SK-N-SH (cell line): Measurements from ENCODE around the gene TMEM59. TPM values are rescaled to one million over a fixed set of nuclear protein-coding genes. Genes with fewer than 3 reads are reported as not detected.

ENCODE experiments used
- CTCF ChIA-PET: fragments of 300-600, 350-600 bp; formaldehyde crosslinking; extraction: SDS; loops from one replicate; lab custom pipeline; 2021; lab: Yijun Ruan, JAX
- POLR2A ChIA-PET: fragments of 350-600 bp; sonication (Branson Sonifier 250); formaldehyde crosslinking; extraction: SDS; loops from one replicate; lab custom pipeline; 2020; ENCODE audit warnings: antibody characterized with exemption, inconsistent platforms; lab: Yijun Ruan, JAX
- DNase-seq: peaks from one replicate; pipeline ENCODE4 v3.0.0; 2012
- H2AFZ ChIP-seq: fragments of 200-600 bp; sonication (generic); 2 replicates; pipeline ENCODE4 v1.8.1; 2016; ENCODE audit warnings: antibody characterized with exemption, mild to moderate bottlenecking, low read depth
- H3F3A ChIP-seq: fragments of 200-600 bp; sonication (generic); replicated peaks from 2 replicates; pipeline ENCODE3; 2016; ENCODE audit warnings: antibody characterized with exemption, mild to moderate bottlenecking; ENCODE audit not compliant: insufficient read depth
- H3K27ac ChIP-seq, 2 experiments: fragments of 200-500 bp in 1 of 2; fragments of 200-600 bp in 1 of 2; sonication (Bioruptor generic) in 1 of 2; sonication (generic), shearing (Covaris generic) in 1 of 2; 2 replicates each; pipeline versions ENCODE4 v1.5.1 to v1.6.1; 2014 to 2016; ENCODE audit warnings: low read depth in 2 of 2, inconsistent platforms in 1 of 2, low read length in 1 of 2, mild to moderate bottlenecking in 1 of 2, mixed read lengths in 1 of 2
- H3K27me3 ChIP-seq: fragments of 200-600 bp; sonication (generic), shearing (Covaris generic); 2 replicates; pipeline ENCODE4 v1.6.1; 2016; ENCODE audit warnings: mixed run types; ENCODE audit not compliant: insufficient read depth
- H3K36me3 ChIP-seq, 2 experiments: fragments of 200-500 bp in 1 of 2; fragments of 200-600 bp in 1 of 2; sonication (Bioruptor generic) in 1 of 2; sonication (generic) in 1 of 2; replicated peaks in 1 of 2; 2 replicates each; pipeline versions ENCODE3 to v1.5.1; 2014 to 2016; ENCODE audit warnings: low read length in 1 of 2, mild to moderate bottlenecking in 1 of 2; ENCODE audit not compliant: insufficient read depth in 2 of 2, control insufficient read depth in 1 of 2
- H3K4me1 ChIP-seq, 2 experiments: fragments of 200-500 bp in 1 of 2; fragments of 200-600 bp in 1 of 2; sonication (Bioruptor generic) in 1 of 2; sonication (generic), shearing (Covaris generic) in 1 of 2; 2 replicates each; pipeline versions ENCODE4 v1.5.1 to v1.6.1; 2014 to 2016; ENCODE audit warnings: low read depth in 1 of 2, low read length in 1 of 2, mixed run types in 1 of 2; ENCODE audit not compliant: insufficient read depth in 2 of 2, control insufficient read depth in 1 of 2
- H3K4me2 ChIP-seq: fragments of 200-600 bp; sonication (generic), shearing (Covaris generic); 2 replicates; pipeline ENCODE4 v1.6.1; 2017; ENCODE audit warnings: mixed run types
- H3K4me3 ChIP-seq, 2 experiments: fragments of 200-500 bp in 1 of 2; fragments of 200-600 bp in 1 of 2; sonication (Bioruptor generic) in 1 of 2; sonication (generic), shearing (Covaris generic) in 1 of 2; 2 replicates each; pipeline versions ENCODE4 v1.5.1 to v1.8.1; 2014 to 2016; ENCODE audit warnings: low read depth in 2 of 2, inconsistent platforms in 1 of 2, low read length in 1 of 2, mild to moderate bottlenecking in 1 of 2, mixed read lengths in 1 of 2, moderate library complexity in 1 of 2
- H3K79me2 ChIP-seq: fragments of 200-600 bp; sonication (generic); 2 replicates; pipeline ENCODE4 v1.8.1; 2017; ENCODE audit warnings: mild to moderate bottlenecking; ENCODE audit not compliant: insufficient read depth
- H3K9ac ChIP-seq: fragments of 200-600 bp; sonication (generic); 2 replicates; pipeline ENCODE4 v1.6.1; 2017; ENCODE audit warnings: mixed run types
- H3K9me2 ChIP-seq: fragments of 200-600 bp; sonication (generic); 2 replicates; pipeline ENCODE4 v1.6.1; 2017; ENCODE audit warnings: mixed run types
- H3K9me3 ChIP-seq: fragments of 200-600 bp; sonication (generic); 2 replicates; pipeline ENCODE4 v1.6.1; 2017; ENCODE audit warnings: mixed run types, mild to moderate bottlenecking, moderate library complexity
- H4K20me1 ChIP-seq: fragments of 200-600 bp; sonication (generic); 2 replicates; pipeline ENCODE4 v1.6.1; 2017; ENCODE audit warnings: mild to moderate bottlenecking, mixed run types; ENCODE audit not compliant: insufficient read depth
- ELF1 ChIP-seq: IDR thresholded peaks from 2 replicates; pipeline ENCODE4 v1.4.0; 2012
- EZH2phosphoT487 ChIP-seq: fragments of 200-600 bp; sonication (generic); IDR thresholded peaks from 2 replicates; pipeline ENCODE4 v1.6.1; 2017; ENCODE audit warnings: low read depth, mixed run types, mild to moderate bottlenecking, antibody characterized with exemption, moderate library complexity, borderline replicate concordance
- IRF3 ChIP-seq: fragments of 150-350 bp; IDR thresholded peaks from 2 replicates; pipeline ENCODE4 v1.6.1; 2016; ENCODE audit warnings: mild to moderate bottlenecking, low read depth, low read length
- MEF2A ChIP-seq: IDR thresholded peaks from 2 replicates; pipeline ENCODE4 v1.4.0; 2012; ENCODE audit warnings: low read depth, borderline replicate concordance
- MXI1 ChIP-seq: IDR thresholded peaks from 2 replicates; pipeline ENCODE4 v1.6.1; 2012; ENCODE audit warnings: mild to moderate bottlenecking, low read depth, low read length, improper control_type of control experiment
- NFIC ChIP-seq: IDR thresholded peaks from 2 replicates; pipeline ENCODE4 v1.4.0; 2012; ENCODE audit warnings: borderline replicate concordance
- POLR2AphosphoS5 ChIP-seq: IDR thresholded peaks from 2 replicates; pipeline ENCODE4 v1.6.1; 2012; ENCODE audit warnings: low read depth, low read length
- RAD21 ChIP-seq: IDR thresholded peaks from 2 replicates; pipeline ENCODE4 v1.6.1; 2012; ENCODE audit warnings: mild to moderate bottlenecking, low read length
- SIN3A ChIP-seq: IDR thresholded peaks from 2 replicates; pipeline ENCODE4 v1.6.1; 2012; ENCODE audit warnings: low read depth, mild to moderate bottlenecking, low read length, moderate library complexity, borderline replicate concordance
- SMC3 ChIP-seq: IDR thresholded peaks from 2 replicates; pipeline ENCODE4 v1.6.1; 2012; ENCODE audit warnings: low read depth, low read length, improper control_type of control experiment
- TCF12 ChIP-seq: IDR thresholded peaks from 2 replicates; pipeline ENCODE4 v1.4.0; 2012
- ZBTB33 ChIP-seq: IDR thresholded peaks from 2 replicates; pipeline ENCODE4 v1.4.0; 2012; ENCODE audit warnings: low read depth, borderline replicate concordance
- WGBS: methylation state at CpG from one replicate; pipeline ENCODE4 v1.1.6; 2017; ENCODE audit warnings: low lambda C conversion rate; 5-methylcytosine and 5-hydroxymethylcytosine counted together
- polyA plus RNA-seq, 3 experiments: library from polyadenylated mRNA; depleted of rRNA; stranded (reverse); fragments of >200 nt; gene quantifications; 2 replicates each; pipeline ENCODE4 v1.2.3, GENCODE V29; 2012
- TF ChIP-seq, protein P1 (sequence below): fragments of 200-600 bp; sonication (generic); IDR thresholded peaks from 2 replicates; pipeline ENCODE4 v1.6.1; 2017; ENCODE audit warnings: antibody characterized with exemption, mild to moderate bottlenecking, moderate library complexity
- TF ChIP-seq, protein P2 (sequence below): IDR thresholded peaks from 2 replicates; pipeline ENCODE4; 2012
- TF ChIP-seq, protein P3 (sequence below): IDR thresholded peaks from 2 replicates; pipeline ENCODE4 v1.6.1; 2012; ENCODE audit warnings: mild to moderate bottlenecking, low read depth, low read length, moderate library complexity

The TMEM59 gene
- polyA plus RNA-seq, 1 of the 3 experiments (the other 2 are of a cell fraction): 249 TPM

- no peak for TF ChIP-seq SMC3
- TF ChIP-seq RAD21: no peak
- peak; percentile 90 for TF ChIP-seq ELF1
- TF ChIP-seq, protein P1, sequence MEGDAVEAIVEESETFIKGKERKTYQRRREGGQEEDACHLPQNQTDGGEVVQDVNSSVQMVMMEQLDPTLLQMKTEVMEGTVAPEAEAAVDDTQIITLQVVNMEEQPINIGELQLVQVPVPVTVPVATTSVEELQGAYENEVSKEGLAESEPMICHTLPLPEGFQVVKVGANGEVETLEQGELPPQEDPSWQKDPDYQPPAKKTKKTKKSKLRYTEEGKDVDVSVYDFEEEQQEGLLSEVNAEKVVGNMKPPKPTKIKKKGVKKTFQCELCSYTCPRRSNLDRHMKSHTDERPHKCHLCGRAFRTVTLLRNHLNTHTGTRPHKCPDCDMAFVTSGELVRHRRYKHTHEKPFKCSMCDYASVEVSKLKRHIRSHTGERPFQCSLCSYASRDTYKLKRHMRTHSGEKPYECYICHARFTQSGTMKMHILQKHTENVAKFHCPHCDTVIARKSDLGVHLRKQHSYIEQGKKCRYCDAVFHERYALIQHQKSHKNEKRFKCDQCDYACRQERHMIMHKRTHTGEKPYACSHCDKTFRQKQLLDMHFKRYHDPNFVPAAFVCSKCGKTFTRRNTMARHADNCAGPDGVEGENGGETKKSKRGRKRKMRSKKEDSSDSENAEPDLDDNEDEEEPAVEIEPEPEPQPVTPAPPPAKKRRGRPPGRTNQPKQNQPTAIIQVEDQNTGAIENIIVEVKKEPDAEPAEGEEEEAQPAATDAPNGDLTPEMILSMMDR: no peak
- TF ChIP-seq MEF2A: no peak
- peak; percentile 94 for TF ChIP-seq SIN3A
- TF ChIP-seq ZBTB33: peak; percentile 94
- TF ChIP-seq EZH2phosphoT487: no peak
Observed at GRCh38 chr1:54052934-54053744, at the start of gene TMEM59, which contains the start of gene TCEANC2 (continued).

- Histone ChIP-seq H3K27ac (peak overlapping the region in 1 of 2 experiments; percentile 17; a peak in 1 of 4 replicates), H2AFZ (no peak overlapping the region), H3K4me2 (no peak overlapping the region), H3K36me3 (peaks cover 0 to 18% of the 10 kb centered on the region in 2 experiments), H3K4me3 (no peak overlapping the region), H3K9me2 (no peaks in the 10 kb centered on the region), H3K4me1 (peaks cover 0 to 12% of the 10 kb centered on the region in 2 experiments; a peak in 1 of 4 replicates), H3K79me2 (no peaks in the 10 kb centered on the region), H3F3A (no peaks in the 10 kb centered on the region), H4K20me1 (no peaks in the 10 kb centered on the region), H3K9ac (no peak overlapping the region), H3K9me3 (no peaks in the 10 kb centered on the region), H3K27me3 (no peaks in the 10 kb centered on the region)
- POLR2A ChIA-PET: no interaction called here
- CTCF ChIA-PET: interaction anchor here (0.8 to 4.3 kb wide), 2 partner anchors 19 to 240 kb away, joined by 3 to 16 read pairs; no protein-coding TSS in a partner anchor
- DNase-seq: no peak
- TF ChIP-seq ELF1 (no peak), MXI1 (no peak), RAD21 (no peak), POLR2AphosphoS5 (no peak), TCF12 (no peak), IRF3 (no peak), NFIC (no peak)
- TF ChIP-seq, protein P2, sequence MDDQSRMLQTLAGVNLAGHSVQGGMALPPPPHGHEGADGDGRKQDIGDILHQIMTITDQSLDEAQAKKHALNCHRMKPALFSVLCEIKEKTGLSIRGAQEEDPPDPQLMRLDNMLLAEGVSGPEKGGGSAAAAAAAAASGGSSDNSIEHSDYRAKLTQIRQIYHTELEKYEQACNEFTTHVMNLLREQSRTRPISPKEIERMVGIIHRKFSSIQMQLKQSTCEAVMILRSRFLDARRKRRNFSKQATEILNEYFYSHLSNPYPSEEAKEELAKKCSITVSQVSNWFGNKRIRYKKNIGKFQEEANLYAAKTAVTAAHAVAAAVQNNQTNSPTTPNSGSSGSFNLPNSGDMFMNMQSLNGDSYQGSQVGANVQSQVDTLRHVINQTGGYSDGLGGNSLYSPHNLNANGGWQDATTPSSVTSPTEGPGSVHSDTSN: no peak
- TF ChIP-seq, protein P3, sequence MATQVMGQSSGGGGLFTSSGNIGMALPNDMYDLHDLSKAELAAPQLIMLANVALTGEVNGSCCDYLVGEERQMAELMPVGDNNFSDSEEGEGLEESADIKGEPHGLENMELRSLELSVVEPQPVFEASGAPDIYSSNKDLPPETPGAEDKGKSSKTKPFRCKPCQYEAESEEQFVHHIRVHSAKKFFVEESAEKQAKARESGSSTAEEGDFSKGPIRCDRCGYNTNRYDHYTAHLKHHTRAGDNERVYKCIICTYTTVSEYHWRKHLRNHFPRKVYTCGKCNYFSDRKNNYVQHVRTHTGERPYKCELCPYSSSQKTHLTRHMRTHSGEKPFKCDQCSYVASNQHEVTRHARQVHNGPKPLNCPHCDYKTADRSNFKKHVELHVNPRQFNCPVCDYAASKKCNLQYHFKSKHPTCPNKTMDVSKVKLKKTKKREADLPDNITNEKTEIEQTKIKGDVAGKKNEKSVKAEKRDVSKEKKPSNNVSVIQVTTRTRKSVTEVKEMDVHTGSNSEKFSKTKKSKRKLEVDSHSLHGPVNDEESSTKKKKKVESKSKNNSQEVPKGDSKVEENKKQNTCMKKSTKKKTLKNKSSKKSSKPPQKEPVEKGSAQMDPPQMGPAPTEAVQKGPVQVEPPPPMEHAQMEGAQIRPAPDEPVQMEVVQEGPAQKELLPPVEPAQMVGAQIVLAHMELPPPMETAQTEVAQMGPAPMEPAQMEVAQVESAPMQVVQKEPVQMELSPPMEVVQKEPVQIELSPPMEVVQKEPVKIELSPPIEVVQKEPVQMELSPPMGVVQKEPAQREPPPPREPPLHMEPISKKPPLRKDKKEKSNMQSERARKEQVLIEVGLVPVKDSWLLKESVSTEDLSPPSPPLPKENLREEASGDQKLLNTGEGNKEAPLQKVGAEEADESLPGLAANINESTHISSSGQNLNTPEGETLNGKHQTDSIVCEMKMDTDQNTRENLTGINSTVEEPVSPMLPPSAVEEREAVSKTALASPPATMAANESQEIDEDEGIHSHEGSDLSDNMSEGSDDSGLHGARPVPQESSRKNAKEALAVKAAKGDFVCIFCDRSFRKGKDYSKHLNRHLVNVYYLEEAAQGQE: no peak
- 90% methylated on average over 2 of the region's 2 CpGs for WGBS
Observed at GRCh38 chr1:54100500-54100899, 47.5 kb upstream of the TMEM59 start.
